Measurements from ENCODE around the gene CLMP.

GRCh38 chr11:123184531-123184930 lies 10.5 kb downstream of the CLMP start:
- TF ChIP-seq, protein P1, sequence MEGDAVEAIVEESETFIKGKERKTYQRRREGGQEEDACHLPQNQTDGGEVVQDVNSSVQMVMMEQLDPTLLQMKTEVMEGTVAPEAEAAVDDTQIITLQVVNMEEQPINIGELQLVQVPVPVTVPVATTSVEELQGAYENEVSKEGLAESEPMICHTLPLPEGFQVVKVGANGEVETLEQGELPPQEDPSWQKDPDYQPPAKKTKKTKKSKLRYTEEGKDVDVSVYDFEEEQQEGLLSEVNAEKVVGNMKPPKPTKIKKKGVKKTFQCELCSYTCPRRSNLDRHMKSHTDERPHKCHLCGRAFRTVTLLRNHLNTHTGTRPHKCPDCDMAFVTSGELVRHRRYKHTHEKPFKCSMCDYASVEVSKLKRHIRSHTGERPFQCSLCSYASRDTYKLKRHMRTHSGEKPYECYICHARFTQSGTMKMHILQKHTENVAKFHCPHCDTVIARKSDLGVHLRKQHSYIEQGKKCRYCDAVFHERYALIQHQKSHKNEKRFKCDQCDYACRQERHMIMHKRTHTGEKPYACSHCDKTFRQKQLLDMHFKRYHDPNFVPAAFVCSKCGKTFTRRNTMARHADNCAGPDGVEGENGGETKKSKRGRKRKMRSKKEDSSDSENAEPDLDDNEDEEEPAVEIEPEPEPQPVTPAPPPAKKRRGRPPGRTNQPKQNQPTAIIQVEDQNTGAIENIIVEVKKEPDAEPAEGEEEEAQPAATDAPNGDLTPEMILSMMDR (optimal IDR thresholded peaks at IDR 0.05 in 1 of 3, IDR thresholded peaks at IDR 0.05 in 1 of 3, conservative IDR thresholded peaks at IDR 0.05 in 1 of 3; ENCODE audit: extremely low read depth in 1 of 3, insufficient read depth in 2 of 3, low read length in 3 of 3), result no peak
- no peak for TF ChIP-seq EZH2 (IDR thresholded peaks at IDR 0.05; ENCODE audit: low read length)

Measured in keratinocyte (primary cell).